GM18519 (cell line): ENCODE data around the gene PLSCR5.

ENCODE experiments used
- ATAC-seq: cut with Tn5 transposase; IDR thresholded peaks from one replicate; pipeline ENCODE4 v1.9.1; 2021; ENCODE audit warnings: mild to moderate bottlenecking, moderate library complexity; ENCODE audit not compliant: unreplicated experiment, low FRiP score

Gene PLSCR5

GRCh38 chr3:146605106-146605505 is at the start of gene PLSCR5:
TSS of gene PLSCR5 (minus strand) at chr3:146605346. CDS start at chr3:146605212, 134 bp downstream.
- ATAC-seq, result no peak

- no peak for ATAC-seq
Measured at GRCh38 chr3:146653978-146654377, 48.8 kb upstream of the PLSCR5 start.

- ATAC-seq, result no peak
Measured at GRCh38 chr3:146650691-146651442, 45.7 kb upstream of the PLSCR5 start.

- no peak for ATAC-seq
Measured at GRCh38 chr3:146646261-146646660, 41.1 kb upstream of the PLSCR5 start.

GRCh38 chr3:146640955-146641867 is 36.1 kb upstream of the PLSCR5 start:
- ATAC-seq, result peak; percentile 82

GRCh38 chr3:146640361-146640760 is 35.2 kb upstream of the PLSCR5 start:
- no peak for ATAC-seq

- no peak for ATAC-seq
Measured at GRCh38 chr3:146638718-146639117, 33.6 kb upstream of the PLSCR5 start.

GRCh38 chr3:146637871-146638270 is 32.7 kb upstream of the PLSCR5 start:
- ATAC-seq, result no peak

- ATAC-seq, result no peak
Measured at GRCh38 chr3:146636881-146637280, 31.7 kb upstream of the PLSCR5 start.

- no peak for ATAC-seq
Measured at GRCh38 chr3:146634346-146634745, 29.2 kb upstream of the PLSCR5 start.

- no peak for ATAC-seq
Measured at GRCh38 chr3:146628671-146629070, 23.5 kb upstream of the PLSCR5 start.

- no peak for ATAC-seq
Measured at GRCh38 chr3:146626403-146627122, 21.4 kb upstream of the PLSCR5 start.

GRCh38 chr3:146625186-146625775 is 20.1 kb upstream of the PLSCR5 start:
- ATAC-seq, result peak; percentile 70

GRCh38 chr3:146621723-146622122 is 16.6 kb upstream of the PLSCR5 start:
- no peak for ATAC-seq

GRCh38 chr3:146612015-146612414 is 6.9 kb upstream of the PLSCR5 start:
- ATAC-seq, result no peak

- no peak for ATAC-seq
Measured at GRCh38 chr3:146611096-146611495, 6.0 kb upstream of the PLSCR5 start.

GRCh38 chr3:146598535-146598934 is 6.6 kb downstream of the PLSCR5 start:
- ATAC-seq, result no peak

GRCh38 chr3:146594843-146595482 is 10.2 kb downstream of the PLSCR5 start:
- no peak for ATAC-seq

- no peak for ATAC-seq
Measured at GRCh38 chr3:146593776-146594175, 11.4 kb downstream of the PLSCR5 start.

GRCh38 chr3:146590521-146590920 is 14.6 kb downstream of the PLSCR5 start:
- no peak for ATAC-seq
